Epithelial cell of prostate (primary cell): Measurements from ENCODE around the gene C20orf141.
"Not testable (repeated sequence)": the region's sequence is repeated elsewhere in the genome, so short reads cannot be mapped to it uniquely, and the experiment has no call there.

Source experiments
- DNase-seq: peaks from one replicate; pipeline ENCODE4 v3.0.0-alpha.2; 2011; ENCODE audit warnings: low read depth, low spot score
- H3K27ac ChIP-seq: fragments of 450-650 bp; 2 replicates; pipeline ENCODE4 v1.5.1; 2017; ENCODE audit warnings: mild to moderate bottlenecking

The C20orf141 gene

GRCh38 chr20:2799271-2799670 lies 15.5 kb upstream of the C20orf141 start:
- no peak for DNase-seq
- no peak overlapping the region for H3K27ac ChIP-seq

GRCh38 chr20:2799688-2800520 lies 14.9 kb upstream of the C20orf141 start:
- no peak overlapping the region for H3K27ac ChIP-seq
- DNase-seq, result no peak

DNA sequence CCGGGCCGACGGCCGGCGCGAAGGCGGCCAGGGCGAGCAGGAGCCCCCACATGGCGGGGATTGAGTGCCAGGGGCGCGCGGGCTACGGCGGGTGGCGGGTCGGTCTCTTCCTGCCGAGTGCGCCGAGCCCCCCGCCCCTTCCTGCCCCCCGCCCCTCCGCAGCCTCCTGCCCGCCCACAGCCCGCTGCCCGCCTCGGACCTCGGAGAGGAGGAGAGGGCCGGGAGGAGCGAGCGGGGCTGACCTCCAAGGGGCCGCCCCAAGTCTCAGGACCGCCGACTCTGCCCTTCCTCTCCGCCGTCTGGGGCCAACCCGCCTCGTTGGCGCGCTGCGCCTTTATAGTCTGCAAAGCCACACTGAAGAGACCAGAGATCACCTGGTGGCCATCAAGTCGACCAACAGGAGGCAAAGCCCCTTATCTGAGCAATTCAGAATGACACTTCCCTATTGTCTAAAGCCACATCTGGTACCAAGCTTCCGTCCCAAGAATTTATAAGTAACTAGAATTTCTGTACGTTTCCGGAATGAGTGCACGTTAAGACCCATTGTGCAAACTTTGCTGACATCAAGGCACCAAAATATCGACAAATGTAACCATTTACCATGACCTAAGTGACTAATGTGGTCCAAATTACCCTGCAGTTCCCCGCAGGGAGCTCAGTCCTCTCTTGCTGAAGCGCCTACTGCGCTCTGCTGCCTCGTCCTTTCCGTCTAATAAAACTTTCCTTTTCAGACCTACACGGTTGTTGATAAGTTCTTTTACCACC lies 14.1 kb upstream of the C20orf141 start, which contains the start of gene CPXM1:
Gene CPXM1, minus strand, starts transcription at position 107 of the 765 bp plus-strand sequence. Its CDS starts 55 bp downstream, at position 52.
- no peak within 1 kb of the TSS for H3K27ac ChIP-seq
- no peak for DNase-seq

- no peak overlapping the region for H3K27ac ChIP-seq
- no peak for DNase-seq
Measured at GRCh38 chr20:2801286-2801728, 13.5 kb upstream of the C20orf141 start.

GRCh38 chr20:2804041-2804828 lies 10.6 kb upstream of the C20orf141 start:
- DNase-seq, result no peak
- H3K27ac ChIP-seq, result no peak overlapping the region

GRCh38 chr20:2804852-2805688 lies 9.7 kb upstream of the C20orf141 start:
- no peak overlapping the region for H3K27ac ChIP-seq
- DNase-seq, result no peak

DNA sequence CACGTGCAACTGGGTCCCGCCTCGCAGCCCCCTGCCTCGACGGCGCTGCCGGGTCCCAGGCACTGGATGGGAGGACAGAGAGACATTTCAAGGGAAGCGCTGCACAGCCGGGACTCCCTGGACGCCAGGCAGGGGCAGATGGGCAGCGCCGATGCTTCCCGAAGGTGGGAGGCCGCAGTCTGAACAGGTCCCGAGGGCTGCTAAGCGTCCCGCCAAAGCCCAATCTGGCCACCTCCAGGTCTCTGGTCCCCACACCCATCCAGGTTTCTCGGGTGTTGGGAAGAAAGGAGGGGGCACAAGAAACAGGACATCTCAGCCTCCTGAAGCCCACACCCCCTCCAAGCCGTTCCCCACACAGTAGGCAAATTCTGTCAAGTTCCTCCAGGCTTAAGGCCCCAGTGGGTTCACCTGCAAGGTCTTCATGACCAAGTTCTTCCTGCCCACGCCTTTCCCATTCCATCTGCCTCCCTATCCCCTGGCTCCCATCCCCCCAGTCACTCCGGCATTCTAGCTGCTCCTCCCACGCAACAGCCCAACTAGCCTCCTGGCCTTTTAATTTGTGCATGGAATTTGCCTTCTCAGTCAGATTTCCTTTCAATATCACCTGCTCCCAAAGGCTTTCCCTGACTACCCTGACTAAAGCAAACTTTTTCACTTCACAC lies 9.0 kb upstream of the C20orf141 start:
- H3K27ac ChIP-seq, result no peak overlapping the region
- no peak for DNase-seq

DNA sequence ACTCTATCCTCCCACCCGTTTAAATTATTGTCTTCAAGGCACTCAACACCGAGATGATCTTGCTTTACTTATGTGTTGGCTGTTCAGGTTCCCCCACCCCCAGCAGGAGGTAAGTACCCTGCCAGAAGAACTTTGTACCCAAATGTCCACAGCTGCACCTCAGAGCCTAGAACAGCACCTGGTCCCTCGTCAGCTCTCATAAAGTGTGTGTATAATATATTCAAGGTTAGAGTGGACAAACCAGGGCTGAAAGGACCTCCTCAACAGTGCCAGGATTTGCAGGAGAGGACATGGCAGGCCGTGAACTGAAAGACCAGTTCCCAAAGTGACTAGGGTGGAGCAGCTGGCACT lies 8.5 kb upstream of the C20orf141 start:
- DNase-seq, result no peak
- no peak overlapping the region for H3K27ac ChIP-seq

DNA sequence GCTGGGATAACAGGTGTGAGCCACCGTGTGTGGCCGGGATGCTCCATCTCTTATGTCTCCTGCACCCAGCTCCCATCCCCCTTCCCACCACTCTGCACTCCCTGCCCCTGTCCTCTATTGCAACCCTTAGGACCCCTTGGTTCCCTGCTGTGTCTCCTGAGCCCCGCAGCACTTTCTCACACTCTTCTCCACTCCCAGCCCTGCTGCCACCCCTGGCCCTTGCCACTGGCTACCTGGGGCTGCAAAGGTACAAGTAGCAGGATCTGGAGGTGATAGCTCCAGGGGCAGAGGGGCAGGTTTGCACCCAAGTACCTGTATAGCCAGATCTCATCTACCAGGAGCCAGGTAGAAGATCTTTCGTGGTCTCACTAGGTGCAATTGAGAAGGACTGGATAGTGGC lies 7.8 kb upstream of the C20orf141 start:
- DNase-seq, result no peak
- no peak overlapping the region for H3K27ac ChIP-seq

GRCh38 chr20:2807929-2808328 lies 6.9 kb upstream of the C20orf141 start:
- not testable (repeated sequence) for DNase-seq, H3K27ac ChIP-seq

DNA sequence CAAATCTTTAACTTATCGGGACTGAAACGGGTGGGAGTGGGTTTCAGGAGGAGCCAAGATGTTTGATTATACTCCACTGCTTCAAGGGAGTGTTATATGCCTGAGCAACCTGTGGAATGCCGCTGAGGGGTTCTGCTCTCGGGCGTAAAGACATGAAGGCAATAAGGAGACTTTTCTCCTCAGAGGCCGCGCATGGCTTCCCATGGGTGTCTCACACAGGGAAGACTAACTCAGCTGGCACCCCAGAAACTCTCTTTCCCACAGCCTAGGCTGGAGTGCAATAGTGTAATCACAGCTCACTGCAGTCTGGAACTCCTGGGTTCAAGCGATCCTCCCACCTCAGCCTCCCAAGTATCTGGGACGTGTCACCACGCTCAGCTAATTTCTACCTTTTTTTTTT lies 5.1 kb upstream of the C20orf141 start:
- DNase-seq, result no peak
- H3K27ac ChIP-seq, result no peak overlapping the region

DNA sequence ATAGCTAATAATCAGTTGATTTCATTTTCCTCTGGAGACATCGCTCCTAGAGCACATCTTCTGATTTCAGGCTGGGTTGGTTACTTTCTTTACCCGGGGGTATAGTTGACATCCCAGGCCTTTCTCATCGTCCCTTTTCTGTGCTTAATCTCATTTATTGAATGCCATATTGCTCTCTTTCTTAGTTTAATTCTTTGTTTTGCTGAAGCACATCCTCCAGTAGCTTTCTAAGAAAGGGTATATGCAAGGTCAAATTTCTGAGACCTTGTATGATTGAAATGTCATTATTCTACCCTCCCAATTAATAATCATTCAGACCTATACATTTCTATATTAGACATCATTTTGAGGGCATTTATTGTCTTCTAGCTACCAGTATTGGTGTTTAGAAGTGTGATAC lies 2.6 kb upstream of the C20orf141 start:
- H3K27ac ChIP-seq, result no peak overlapping the region
- DNase-seq, result no peak

- DNase-seq, result no peak
- no peak overlapping the region for H3K27ac ChIP-seq
Measured at GRCh38 chr20:2814076-2814475, 711 bp upstream of the C20orf141 start.

GRCh38 chr20:2815242-2815900 lies 584 bp downstream of the C20orf141 start:
- no peak overlapping the region for H3K27ac ChIP-seq

GRCh38 chr20:2816030-2816582 lies 1.3 kb downstream of the C20orf141 start, which contains the start of gene TMEM239:
Gene TMEM239 (plus strand): TSS chr20:2816364. CDS start chr20:2816555, 191 bp downstream.
- no peak for DNase-seq
- no peak within 1 kb of the TSS for H3K27ac ChIP-seq

More at GRCh38 chr20:2815242-2815900, 584 bp downstream of the C20orf141 start:
- no peak for DNase-seq

- DNase-seq, result no peak
- H3K27ac ChIP-seq, result no peak overlapping the region
Measured at GRCh38 chr20:2816583-2817340, 2.0 kb downstream of the C20orf141 start.

DNA sequence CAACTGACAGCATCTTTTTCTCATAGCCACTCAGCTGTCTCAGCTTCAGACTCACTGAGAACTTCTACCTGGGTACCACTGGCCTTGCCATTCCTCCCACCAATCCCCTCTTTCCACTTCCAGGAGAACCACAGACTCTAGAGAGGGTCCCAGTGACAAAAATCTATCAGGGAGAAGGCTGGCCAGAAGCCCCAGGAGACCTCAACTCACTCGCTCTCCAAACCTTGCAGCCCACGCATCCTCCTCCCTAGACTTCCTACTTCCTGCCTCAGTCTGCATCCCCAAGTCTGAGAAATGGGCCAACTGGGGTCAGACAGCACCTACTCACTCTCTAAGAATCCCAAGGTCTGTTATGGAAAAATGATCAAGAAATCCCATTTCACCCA lies 2.5 kb downstream of the C20orf141 start:
- no peak overlapping the region for H3K27ac ChIP-seq
- no peak for DNase-seq
